GM10266 (cell line): ENCODE data around the gene PPP3R1.

Source experiments
- DNase-seq: peaks from one replicate; pipeline ENCODE4 v3.0.0; 2012; ENCODE audit errors: extremely low spot score
- TF ChIP-seq, protein P1 (sequence below): IDR thresholded peaks from 2 replicates; pipeline ENCODE4 v1.5.1; 2012; ENCODE audit warnings: mild to moderate bottlenecking, low read depth; ENCODE audit not compliant: control insufficient read depth, insufficient read depth; ENCODE audit errors: missing control alignments

The PPP3R1 gene

DNA sequence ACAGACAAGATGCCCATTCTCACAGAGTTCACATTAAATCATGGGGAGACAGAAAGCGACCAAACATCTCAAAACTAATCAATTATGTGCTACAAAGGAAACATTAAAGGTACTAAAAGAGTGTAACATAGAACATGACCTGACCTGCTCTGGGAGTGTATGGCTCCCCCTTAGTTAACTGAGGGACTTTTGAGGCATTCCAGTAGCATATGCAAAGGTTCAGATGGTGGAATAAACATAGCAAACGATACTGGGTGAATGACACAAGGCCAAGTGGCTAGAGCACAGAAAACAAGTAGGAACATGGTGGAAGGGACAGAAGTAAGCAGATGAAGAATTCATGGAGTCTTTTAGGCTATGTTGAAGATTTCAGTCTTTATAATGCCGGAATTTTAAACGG, 11.9 kb downstream of the PPP3R1 start:
- TF ChIP-seq, protein P1, sequence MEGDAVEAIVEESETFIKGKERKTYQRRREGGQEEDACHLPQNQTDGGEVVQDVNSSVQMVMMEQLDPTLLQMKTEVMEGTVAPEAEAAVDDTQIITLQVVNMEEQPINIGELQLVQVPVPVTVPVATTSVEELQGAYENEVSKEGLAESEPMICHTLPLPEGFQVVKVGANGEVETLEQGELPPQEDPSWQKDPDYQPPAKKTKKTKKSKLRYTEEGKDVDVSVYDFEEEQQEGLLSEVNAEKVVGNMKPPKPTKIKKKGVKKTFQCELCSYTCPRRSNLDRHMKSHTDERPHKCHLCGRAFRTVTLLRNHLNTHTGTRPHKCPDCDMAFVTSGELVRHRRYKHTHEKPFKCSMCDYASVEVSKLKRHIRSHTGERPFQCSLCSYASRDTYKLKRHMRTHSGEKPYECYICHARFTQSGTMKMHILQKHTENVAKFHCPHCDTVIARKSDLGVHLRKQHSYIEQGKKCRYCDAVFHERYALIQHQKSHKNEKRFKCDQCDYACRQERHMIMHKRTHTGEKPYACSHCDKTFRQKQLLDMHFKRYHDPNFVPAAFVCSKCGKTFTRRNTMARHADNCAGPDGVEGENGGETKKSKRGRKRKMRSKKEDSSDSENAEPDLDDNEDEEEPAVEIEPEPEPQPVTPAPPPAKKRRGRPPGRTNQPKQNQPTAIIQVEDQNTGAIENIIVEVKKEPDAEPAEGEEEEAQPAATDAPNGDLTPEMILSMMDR = no peak
- DNase-seq = no peak

GRCh38 chr2:68238955-68239822, 13.1 kb downstream of the PPP3R1 start:
- DNase-seq = no peak

DNA sequence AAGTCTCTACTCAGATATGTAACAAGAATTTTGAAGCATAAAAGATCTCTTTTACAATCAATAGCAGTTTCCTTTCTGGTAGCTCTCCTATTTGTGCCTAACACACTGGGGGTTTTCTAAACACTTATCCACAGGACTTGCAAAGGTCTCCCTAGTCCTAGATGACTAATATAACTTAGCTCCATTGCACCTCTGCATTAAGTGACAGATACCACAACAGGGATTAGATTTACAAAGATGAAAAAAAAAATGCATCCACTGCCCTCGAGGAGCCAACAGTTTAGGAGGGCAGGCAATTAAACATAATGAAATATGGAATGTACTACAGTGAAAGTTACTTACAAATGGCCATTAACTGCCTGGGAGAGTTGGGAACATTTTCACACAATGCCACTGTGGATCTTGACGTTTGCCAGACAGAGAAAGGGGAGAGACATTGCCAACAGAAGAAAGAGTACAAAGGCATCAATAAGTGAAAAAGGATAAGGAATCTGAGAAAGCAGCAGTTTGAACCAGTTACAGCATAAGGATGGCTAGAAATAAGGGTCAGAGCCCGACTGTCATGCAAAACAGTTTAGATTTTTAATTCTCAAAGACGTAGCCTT, 14.3 kb downstream of the PPP3R1 start:
- TF ChIP-seq, protein P1 = no peak
- no peak for DNase-seq

More at GRCh38 chr2:68238955-68239822, 13.1 kb downstream of the PPP3R1 start:
- TF ChIP-seq, protein P1 = no peak

DNA sequence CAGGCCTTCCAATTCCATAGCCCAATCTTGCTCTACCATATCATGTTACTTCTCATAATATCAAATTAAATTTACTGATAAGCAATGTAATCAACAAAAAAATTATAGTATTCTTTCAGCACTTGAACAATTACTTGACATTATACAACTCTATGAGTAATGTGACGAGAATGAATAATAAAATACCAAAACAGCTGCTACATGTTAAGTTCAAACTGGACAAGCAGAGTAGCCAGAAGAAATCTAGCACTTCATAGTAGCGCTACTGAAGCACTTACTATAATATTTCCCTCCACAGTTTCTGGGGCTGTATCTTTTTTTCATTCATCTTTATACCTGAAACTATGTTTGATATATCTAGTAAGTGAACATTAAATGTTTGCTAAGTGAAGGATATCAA, 14.9 kb downstream of the PPP3R1 start:
- DNase-seq = no peak

GRCh38 chr2:68236876-68237275, 15.5 kb downstream of the PPP3R1 start:
- DNase-seq = no peak
- TF ChIP-seq, protein P1 = no peak

More for the DNA sequence above, 14.9 kb downstream of the PPP3R1 start:
- TF ChIP-seq, protein P1 = no peak

GRCh38 chr2:68236103-68236734, 16.1 kb downstream of the PPP3R1 start:
- DNase-seq = no peak
- TF ChIP-seq, protein P1 = no peak
